Upper lobe of right lung (tissue), 1 donor: Measurements from ENCODE around the gene ENTPD6. TPM values are rescaled to one million over a fixed set of nuclear protein-coding genes. Genes with fewer than 3 reads are reported as not detected.
"Not testable (repeated sequence)": the region's sequence is repeated elsewhere in the genome, so short reads cannot be mapped to it uniquely, and the experiment has no call there.

ENCODE experiments used
- ATAC-seq: fragments of 200-7000 bp; cut with Tn5 transposase; one replicate; pipeline ENCODE4 v1.9.1; 2020; ENCODE audit warnings: mild to moderate bottlenecking, moderate library complexity
- DNase-seq: peaks from one replicate; pipeline ENCODE4 v3.0.0-alpha.2; 2020
- H3K27ac ChIP-seq: fragments of 200-600 bp; one replicate; pipeline ENCODE4 v1.8.0; 2022
- H3K27me3 ChIP-seq: fragments of 200-600 bp; one replicate; pipeline ENCODE4 v1.8.0; 2022; ENCODE audit warnings: mild to moderate bottlenecking
- H3K36me3 ChIP-seq: fragments of 200-600 bp; one replicate; pipeline ENCODE4 v1.8.0; 2022
- H3K4me1 ChIP-seq: fragments of 200-600 bp; one replicate; pipeline ENCODE4 v1.8.0; 2022
- H3K4me3 ChIP-seq: fragments of 200-600 bp; one replicate; pipeline ENCODE4 v1.8.0; 2022; ENCODE audit warnings: mild to moderate bottlenecking
- H3K9me3 ChIP-seq: fragments of 200-600 bp; one replicate; pipeline ENCODE4 v1.8.0; 2022
- CTCF ChIP-seq: fragments of 200-600 bp; IDR thresholded peaks from one replicate; pipeline ENCODE4 v1.8.0; 2022; ENCODE audit warnings: antibody characterized with exemption
- intact Hi-C: fragments of 100-400 bp; cut with DNase I; formaldehyde crosslinking; loops from one replicate; pipeline ENCODE4 v1.11.0; 2022
- total RNA-seq: library from RNA; stranded (reverse); fragmentation: NEBNext Ultra II Directional; extraction: Animal tissue kit (Norgen Biotek cat#: 25700); gene quantifications from one replicate; pipeline ENCODE4 v1.2.1, GENCODE V29; 2021
- donor health status: DM: no; HTN: yes; CAD: no; lungs with severe emphysema.

ENTPD6 gene
- total RNA-seq, 1 donor from 2014 or later = 75.6 TPM

GRCh38 chr20:25257756-25258475 lies 62.4 kb downstream of the ENTPD6 start:
- intact Hi-C loops = no loop called here
- Histone ChIP-seq H3K4me1 (peaks cover 33% of the 10 kb centered on the region), H3K9me3 (no peaks in the 10 kb centered on the region), H3K36me3 (peaks cover 23% of the 10 kb centered on the region), H3K27me3 (no peaks in the 10 kb centered on the region), H3K4me3 (no peak overlapping the region), H3K27ac (no peak overlapping the region)
- TF ChIP-seq CTCF = no peak
- ATAC-seq (no peak), DNase-seq (no peak)

GRCh38 chr20:25258476-25258805 lies 62.9 kb downstream of the ENTPD6 start:
- no peaks in the 10 kb centered on the region for H3K9me3 ChIP-seq
- peaks cover 23% of the 10 kb centered on the region for H3K36me3 ChIP-seq
- H3K4me1 ChIP-seq = peaks cover 29% of the 10 kb centered on the region
- H3K27ac ChIP-seq = no peak overlapping the region
- no peak overlapping the region for H3K4me3 ChIP-seq
- H3K27me3 ChIP-seq = no peaks in the 10 kb centered on the region
- intact Hi-C loops = no loop called here
- no peak for TF ChIP-seq CTCF
- DNase-seq (no peak), ATAC-seq (no peak)

GRCh38 chr20:25258828-25259227 lies 63.3 kb downstream of the ENTPD6 start:
- no peak overlapping the region for H3K27ac ChIP-seq
- DNase-seq (no peak), ATAC-seq (no peak)
- H3K4me3 ChIP-seq = no peak overlapping the region
- no peak for TF ChIP-seq CTCF
- H3K9me3 ChIP-seq = no peaks in the 10 kb centered on the region
- intact Hi-C loops = no loop called here
- peaks cover 29% of the 10 kb centered on the region for H3K4me1 ChIP-seq
- H3K36me3 ChIP-seq = peaks cover 23% of the 10 kb centered on the region
- H3K27me3 ChIP-seq = no peaks in the 10 kb centered on the region

- no peak for ATAC-seq
- DNase-seq = no peak
- H3K27ac ChIP-seq = no peak overlapping the region
- intact Hi-C loops = no loop called here
- TF ChIP-seq CTCF = no peak
- H3K4me3 ChIP-seq = no peak overlapping the region
- H3K27me3 ChIP-seq = no peaks in the 10 kb centered on the region
- H3K36me3 ChIP-seq = peaks cover 23% of the 10 kb centered on the region
- H3K4me1 ChIP-seq = peaks cover 29% of the 10 kb centered on the region
- no peaks in the 10 kb centered on the region for H3K9me3 ChIP-seq
These were observed 63.8 kb downstream of the ENTPD6 start for GRCh38 chr20:25259358-25259757.

- H3K36me3 ChIP-seq = peaks cover 23% of the 10 kb centered on the region
- DNase-seq (no peak), ATAC-seq (no peak)
- no peak for TF ChIP-seq CTCF
- no peak overlapping the region for H3K27ac ChIP-seq
- H3K27me3 ChIP-seq = no peaks in the 10 kb centered on the region
- H3K4me1 ChIP-seq = peaks cover 29% of the 10 kb centered on the region
- intact Hi-C loops = no loop called here
- H3K4me3 ChIP-seq = no peak overlapping the region
- H3K9me3 ChIP-seq = no peaks in the 10 kb centered on the region
These were observed 64.3 kb downstream of the ENTPD6 start for GRCh38 chr20:25259788-25260254.

- DNase-seq, H3K4me3 ChIP-seq, intact Hi-C loops, H3K27me3 ChIP-seq, ATAC-seq, H3K9me3 ChIP-seq, H3K27ac ChIP-seq: not testable (repeated sequence)
- peaks cover 21% of the 10 kb centered on the region for H3K4me1 ChIP-seq
- peaks cover 23% of the 10 kb centered on the region for H3K36me3 ChIP-seq
These were observed 65.4 kb downstream of the ENTPD6 start for GRCh38 chr20:25260770-25261437.
